Keratinocyte (primary cell): ENCODE measurements around the gene INHA.

Experiments used
- CTCF ChIP-seq, 3 experiments: IDR thresholded peaks in 1 of 3; conservative IDR thresholded peaks in 1 of 3; optimal IDR thresholded peaks in 1 of 3; 2 replicates in 2 of 3; 3 replicates in 1 of 3; pipeline versions ENCODE3 to v1.5.1; 2011; ENCODE audit warnings: low read length in 3 of 3, mild to moderate bottlenecking in 3 of 3, moderate library complexity in 2 of 3, control low read depth in 1 of 3, inconsistent platforms in 1 of 3; ENCODE audit not compliant: insufficient read depth in 2 of 3; ENCODE audit errors: extremely low read depth in 1 of 3
- EZH2 ChIP-seq: IDR thresholded peaks from one replicate; pipeline ENCODE4 v1.6.1; 2012; ENCODE audit warnings: inconsistent platforms, mild to moderate bottlenecking, low read length, moderate library complexity

- no peak for TF ChIP-seq CTCF (optimal IDR thresholded peaks at IDR 0.05 in 1 of 3, IDR thresholded peaks at IDR 0.05 in 1 of 3, conservative IDR thresholded peaks at IDR 0.05 in 1 of 3; ENCODE audit: extremely low read depth in 1 of 3, insufficient read depth in 2 of 3, low read length in 3 of 3)
- TF ChIP-seq EZH2: no peak
These were observed 3.1 kb upstream of the INHA start for GRCh38 chr2:219569041-219569440.
